SK-N-SH (cell line): ENCODE results near the gene TNFRSF1A.

Source experiments
- CTCF ChIP-seq: fragments of 200-600 bp; sonication (generic); IDR thresholded peaks from 2 replicates; pipeline ENCODE4 v1.6.1; 2017; ENCODE audit warnings: antibody characterized with exemption, mild to moderate bottlenecking, moderate library complexity
- GATA2 ChIP-seq: sonication (generic); formaldehyde crosslinking; IDR thresholded peaks from 2 replicates; pipeline ENCODE4 v1.5.0; 2020; ENCODE audit warnings: mild to moderate bottlenecking, missing genetic modification reagents
- TF ChIP-seq, protein P1 (sequence below): IDR thresholded peaks from 2 replicates; pipeline ENCODE4 v1.4.0; 2012; ENCODE audit warnings: low read depth, borderline replicate concordance
- TF ChIP-seq, protein P2 (sequence below): IDR thresholded peaks from 2 replicates; pipeline ENCODE4 v1.4.0; 2012; ENCODE audit warnings: low read depth, borderline replicate concordance

DNA sequence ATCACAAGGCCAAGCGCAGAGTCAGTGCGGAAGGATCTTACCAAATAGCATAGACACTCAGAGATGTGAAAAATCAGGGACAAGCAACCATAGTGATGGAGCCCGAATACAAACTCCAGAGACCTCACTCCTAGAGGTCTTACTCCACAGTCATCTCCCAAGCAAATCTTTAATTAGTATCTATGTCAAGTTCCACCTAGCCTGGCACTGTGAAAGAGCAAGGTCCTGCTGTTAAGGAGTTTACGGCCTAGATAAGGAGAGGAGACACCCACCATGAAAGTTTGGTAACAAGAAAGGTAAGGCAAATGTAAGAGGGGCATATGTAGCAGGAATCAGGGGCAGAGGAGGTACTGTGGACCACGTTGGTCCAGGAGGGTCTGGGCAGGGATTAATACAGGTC is 38.8 kb downstream of the TNFRSF1A start:
- TF ChIP-seq CTCF (no peak), GATA2 (CRISPR knock-in tag) (no peak)
- TF ChIP-seq, protein P1, sequence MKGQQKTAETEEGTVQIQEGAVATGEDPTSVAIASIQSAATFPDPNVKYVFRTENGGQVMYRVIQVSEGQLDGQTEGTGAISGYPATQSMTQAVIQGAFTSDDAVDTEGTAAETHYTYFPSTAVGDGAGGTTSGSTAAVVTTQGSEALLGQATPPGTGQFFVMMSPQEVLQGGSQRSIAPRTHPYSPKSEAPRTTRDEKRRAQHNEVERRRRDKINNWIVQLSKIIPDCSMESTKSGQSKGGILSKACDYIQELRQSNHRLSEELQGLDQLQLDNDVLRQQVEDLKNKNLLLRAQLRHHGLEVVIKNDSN: no peak
- TF ChIP-seq, protein P2, sequence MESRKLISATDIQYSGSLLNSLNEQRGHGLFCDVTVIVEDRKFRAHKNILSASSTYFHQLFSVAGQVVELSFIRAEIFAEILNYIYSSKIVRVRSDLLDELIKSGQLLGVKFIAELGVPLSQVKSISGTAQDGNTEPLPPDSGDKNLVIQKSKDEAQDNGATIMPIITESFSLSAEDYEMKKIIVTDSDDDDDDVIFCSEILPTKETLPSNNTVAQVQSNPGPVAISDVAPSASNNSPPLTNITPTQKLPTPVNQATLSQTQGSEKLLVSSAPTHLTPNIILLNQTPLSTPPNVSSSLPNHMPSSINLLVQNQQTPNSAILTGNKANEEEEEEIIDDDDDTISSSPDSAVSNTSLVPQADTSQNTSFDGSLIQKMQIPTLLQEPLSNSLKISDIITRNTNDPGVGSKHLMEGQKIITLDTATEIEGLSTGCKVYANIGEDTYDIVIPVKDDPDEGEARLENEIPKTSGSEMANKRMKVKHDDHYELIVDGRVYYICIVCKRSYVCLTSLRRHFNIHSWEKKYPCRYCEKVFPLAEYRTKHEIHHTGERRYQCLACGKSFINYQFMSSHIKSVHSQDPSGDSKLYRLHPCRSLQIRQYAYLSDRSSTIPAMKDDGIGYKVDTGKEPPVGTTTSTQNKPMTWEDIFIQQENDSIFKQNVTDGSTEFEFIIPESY: no peak
